ENCODE results near the gene NT5DC2.

Gene NT5DC2

DNA sequence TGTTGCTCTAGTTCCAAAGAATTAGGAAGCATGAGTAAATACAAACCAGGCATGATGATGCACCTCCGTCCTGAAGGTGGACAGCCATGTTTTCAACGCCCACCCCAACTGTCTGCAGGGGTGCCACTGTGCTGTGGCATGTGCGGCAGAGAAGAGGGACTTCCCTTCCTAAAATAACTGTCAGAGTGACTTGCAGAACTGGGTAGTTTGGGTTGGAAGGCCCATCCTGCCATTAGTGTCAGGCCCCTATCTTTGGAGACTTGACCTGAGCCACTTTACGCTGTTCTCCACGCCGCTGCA lies 55.9 kb downstream of the NT5DC2 start (continued):
- TF ChIP-seq, protein P1, sequence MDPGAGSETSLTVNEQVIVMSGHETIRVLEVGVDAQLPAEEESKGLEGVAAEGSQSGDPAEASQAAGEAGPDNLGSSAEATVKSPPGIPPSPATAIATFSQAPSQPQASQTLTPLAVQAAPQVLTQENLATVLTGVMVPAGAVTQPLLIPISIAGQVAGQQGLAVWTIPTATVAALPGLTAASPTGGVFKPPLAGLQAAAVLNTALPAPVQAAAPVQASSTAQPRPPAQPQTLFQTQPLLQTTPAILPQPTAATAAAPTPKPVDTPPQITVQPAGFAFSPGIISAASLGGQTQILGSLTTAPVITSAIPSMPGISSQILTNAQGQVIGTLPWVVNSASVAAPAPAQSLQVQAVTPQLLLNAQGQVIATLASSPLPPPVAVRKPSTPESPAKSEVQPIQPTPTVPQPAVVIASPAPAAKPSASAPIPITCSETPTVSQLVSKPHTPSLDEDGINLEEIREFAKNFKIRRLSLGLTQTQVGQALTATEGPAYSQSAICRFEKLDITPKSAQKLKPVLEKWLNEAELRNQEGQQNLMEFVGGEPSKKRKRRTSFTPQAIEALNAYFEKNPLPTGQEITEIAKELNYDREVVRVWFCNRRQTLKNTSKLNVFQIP (CRISPR knock-in tag; IDR thresholded peaks at IDR 0.05; ENCODE audit: borderline replicate concordance, low read depth) = no peak
- TF ChIP-seq ISL1 (CRISPR knock-in tag; IDR thresholded peaks at IDR 0.05) = no peak

DNA sequence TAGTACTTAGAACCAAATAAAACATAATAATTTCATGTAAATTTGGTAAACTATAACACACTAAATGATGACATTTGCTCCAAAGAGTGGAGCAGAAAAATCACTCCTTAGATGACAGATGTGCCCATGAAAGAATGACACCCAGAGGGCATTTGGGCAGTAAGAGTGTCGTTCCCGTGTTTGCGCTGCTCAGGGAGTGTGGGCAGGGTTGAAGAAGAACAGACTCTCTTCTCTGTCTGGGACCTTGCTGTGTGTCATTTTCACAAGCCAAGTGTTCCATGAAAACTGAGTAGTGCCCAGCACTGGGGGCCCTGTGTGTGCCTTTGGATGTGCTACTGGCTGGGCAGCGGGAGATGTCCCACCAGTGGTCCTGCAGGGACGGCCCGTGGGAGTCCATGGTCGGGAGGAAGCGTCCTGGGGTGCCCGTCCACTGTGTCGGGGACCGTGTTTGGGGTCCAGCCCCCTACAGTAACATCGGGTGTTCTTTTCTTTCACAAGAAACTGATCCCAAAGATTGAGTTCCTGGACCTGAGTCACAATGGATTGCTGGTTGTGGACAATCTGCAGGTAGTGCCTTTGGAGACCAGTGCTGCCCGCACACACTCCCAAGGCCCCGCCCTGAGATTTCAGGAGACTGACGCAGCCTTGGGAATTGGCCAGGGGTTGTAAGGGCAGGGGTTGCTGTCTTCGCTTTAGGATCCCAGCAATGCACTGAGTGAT lies 56.4 kb downstream of the NT5DC2 start:
- TF ChIP-seq CSDC2 (CRISPR knock-in tag; IDR thresholded peaks at IDR 0.05) (no peak), GLIS3 (CRISPR knock-in tag; IDR thresholded peaks at IDR 0.05) (no peak), TCF4 (CRISPR knock-in tag; IDR thresholded peaks at IDR 0.05; ENCODE audit: borderline replicate concordance) (no peak)
- no peak for ATAC-seq

All from SK-N-SH treated with all-trans-retinoic acid at 6 μM for 48 hours (cell line).